Mucosa of descending colon (tissue), 3 donors: ENCODE measurements around the gene POU2F2. TPM values are rescaled to one million over a fixed set of nuclear protein-coding genes. Genes with fewer than 3 reads are reported as not detected.

ENCODE experiments used
- ATAC-seq: fragments of 200-7000 bp; cut with Tn5 transposase; one replicate; pipeline ENCODE4 v1.9.1; 2020; ENCODE audit warnings: mild to moderate bottlenecking, moderate library complexity
- DNase-seq, 3 donors: peaks; one replicate each; pipeline ENCODE4 v3.0.0-alpha.2; 2020
- H3K36me3 ChIP-seq: fragments of 200-600 bp; one replicate; pipeline ENCODE4 v1.8.0; 2021; ENCODE audit warnings: low read depth, mild to moderate bottlenecking
- H3K4me1 ChIP-seq: fragments of 200-600 bp; one replicate; pipeline ENCODE4 v1.8.0; 2021; ENCODE audit warnings: low read depth, mild to moderate bottlenecking
- H3K4me3 ChIP-seq: fragments of 200-600 bp; one replicate; pipeline ENCODE4 v1.8.0; 2021; ENCODE audit warnings: mild to moderate bottlenecking
- H3K9me3 ChIP-seq: fragments of 200-600 bp; one replicate; pipeline ENCODE4 v1.8.0; 2021; ENCODE audit warnings: mild to moderate bottlenecking
- CTCF ChIP-seq: fragments of 200-600 bp; IDR thresholded peaks from one replicate; pipeline ENCODE4 v1.8.0; 2022; ENCODE audit warnings: antibody characterized with exemption, mild to moderate bottlenecking
- intact Hi-C, 2 donors: fragments of 100-400 bp; cut with DNase I in 1 of 2; cut with micrococcal nuclease in 1 of 2; formaldehyde crosslinking; loops; one replicate each; pipeline versions ENCODE4 v1.11.0 to v1.11.1; 2022; cut with DNase I, micrococcal nuclease
- total RNA-seq, 3 donors: library from RNA; stranded (reverse); fragmentation: NEBNext Ultra II Directional in 2 of 3; extraction: Animal tissue kit (Norgen Biotek cat#: 25700) in 2 of 3; gene quantifications; one replicate each; pipeline versions ENCODE4 v1.2.1 to v1.2.4, GENCODE V29; 2021 to 2023
- donor health status: DM: no; HTN: no; CAD: no; lungs with moderate emphysema.
- donor health status: DM: no; HTN: no; CAD: no.
- donor health status: DM: no; HTN: yes; CAD: no.

The POU2F2 gene
- total RNA-seq, 3 donors from 2014 or later = 3.9 to 6.8 (median 6.1) TPM

DNA sequence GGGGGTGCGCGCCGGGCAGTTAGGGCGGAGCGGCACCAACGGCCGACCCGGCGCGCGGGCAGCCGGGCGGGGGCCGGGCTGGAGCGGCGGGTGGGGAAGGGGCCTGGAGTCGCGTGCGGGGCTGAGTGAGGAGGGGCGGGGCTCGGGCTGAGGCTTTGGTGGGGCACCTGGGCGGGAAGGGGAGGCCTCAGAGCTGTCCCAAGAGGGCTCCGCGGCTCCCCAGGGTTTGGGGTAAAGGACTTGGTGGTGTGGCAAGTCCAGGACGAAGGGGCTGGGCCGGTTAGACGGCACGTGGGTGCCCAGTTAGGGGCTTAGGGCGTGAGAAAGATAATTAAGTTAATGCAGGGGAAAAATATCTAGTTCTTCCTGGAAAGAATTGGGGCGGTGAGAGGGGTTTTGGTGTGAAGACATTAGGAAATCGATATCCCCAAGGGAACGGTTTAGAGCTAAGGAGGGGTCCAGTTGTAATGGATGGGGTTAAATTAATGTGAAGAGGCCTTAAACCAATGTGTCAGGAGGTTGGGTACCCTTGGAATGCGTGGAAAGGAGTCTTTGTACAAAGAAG is 55.8 kb downstream of the POU2F2 start:
- H3K4me3 ChIP-seq = peak overlapping the region; percentile 85
- peak; percentile 49 to 79 (median 74) for DNase-seq
- H3K36me3 ChIP-seq = peaks cover 3% of the 10 kb centered on the region
- peaks cover 31% of the 10 kb centered on the region for H3K4me1 ChIP-seq
- no peaks in the 10 kb centered on the region for H3K9me3 ChIP-seq
- ATAC-seq = no peak
- intact Hi-C loops = no loop called here
- no peak for TF ChIP-seq CTCF

GRCh38 chr19:42075616-42076379 is 56.4 kb downstream of the POU2F2 start, which contains the start of gene ZNF574:
ZNF574 (plus strand) TSS chr19:42076166; CDS start chr19:42078607, 2,441 bp downstream.
- Histone ChIP-seq H3K4me3 (peak within 1 kb of the TSS; percentile 85), H3K4me1 (peaks cover 25% of the 10 kb centered on the region), H3K9me3 (no peaks in the 10 kb centered on the region), H3K36me3 (peaks cover 3% of the 10 kb centered on the region)
- DNase-seq = peak; percentile 98 to 99 (median 98)
- intact Hi-C loops = no loop called here
- ATAC-seq = peak; percentile 97
- TF ChIP-seq CTCF = no peak

GRCh38 chr19:42075364-42075615 is 57.0 kb downstream of the POU2F2 start:
- H3K36me3 ChIP-seq = peaks cover 3% of the 10 kb centered on the region
- DNase-seq = no peak
- peak; percentile 14 for ATAC-seq
- intact Hi-C loops = no loop called here
- peak overlapping the region; percentile 85 for H3K4me3 ChIP-seq
- no peak for TF ChIP-seq CTCF
- no peaks in the 10 kb centered on the region for H3K9me3 ChIP-seq
- H3K4me1 ChIP-seq = peaks cover 23% of the 10 kb centered on the region

- H3K4me3 ChIP-seq = peak overlapping the region; percentile 85
Measured at GRCh38 chr19:42074513-42075363, 57.5 kb downstream of the POU2F2 start.

GRCh38 chr19:42071247-42071646 is 61.0 kb downstream of the POU2F2 start:
- no peak overlapping the region for H3K4me3 ChIP-seq
- peaks cover 8% of the 10 kb centered on the region for H3K4me1 ChIP-seq
- H3K36me3 ChIP-seq = peaks cover 3% of the 10 kb centered on the region
- intact Hi-C loops = no loop called here
- no peaks in the 10 kb centered on the region for H3K9me3 ChIP-seq
- DNase-seq = no peak
- no peak for TF ChIP-seq CTCF
- ATAC-seq = no peak

More at GRCh38 chr19:42074513-42075363, 57.5 kb downstream of the POU2F2 start:
- Histone ChIP-seq H3K36me3 (peaks cover 3% of the 10 kb centered on the region), H3K9me3 (no peaks in the 10 kb centered on the region), H3K4me1 (peaks cover 23% of the 10 kb centered on the region)
- TF ChIP-seq CTCF = no peak
- intact Hi-C loops = no loop called here
- no peak for ATAC-seq
- DNase-seq = peak in 2 of 3 donors; percentile 55 to 66
